DMS153 (cell line): Measurements from ENCODE around the gene CYB561D1.

Experiments
- DNase-seq: peaks from one replicate; lab custom pipeline; 2025; lab: John Stamatoyannopoulos, UW

CYB561D1 gene

GRCh38 chr1:109501644-109502363, 7.9 kb downstream of the CYB561D1 start:
- DNase-seq, result no peak

GRCh38 chr1:109502364-109502851, 8.5 kb downstream of the CYB561D1 start:
- no peak for DNase-seq

- DNase-seq, result no peak
These were observed 10.0 kb downstream of the CYB561D1 start for GRCh38 chr1:109503935-109504334.

GRCh38 chr1:109504974-109505373, 11.1 kb downstream of the CYB561D1 start:
- DNase-seq, result no peak

- no peak for DNase-seq
These were observed 14.3 kb downstream of the CYB561D1 start for GRCh38 chr1:109508001-109508872.

GRCh38 chr1:109508873-109509175, 14.9 kb downstream of the CYB561D1 start:
- no peak for DNase-seq

GRCh38 chr1:109509176-109510134, 15.6 kb downstream of the CYB561D1 start, which contains the start of gene AMIGO1:
Gene AMIGO1, minus strand, starts transcription at chr1:109509727. Its CDS starts 815 bp downstream, at chr1:109508912.
- no peak for DNase-seq

GRCh38 chr1:109513110-109513710, 19.3 kb downstream of the CYB561D1 start:
- no peak for DNase-seq

GRCh38 chr1:109514846-109515245, 21.0 kb downstream of the CYB561D1 start:
- DNase-seq, result no peak

GRCh38 chr1:109516872-109517271, 23.0 kb downstream of the CYB561D1 start:
- DNase-seq, result no peak

GRCh38 chr1:109517337-109517736, 23.4 kb downstream of the CYB561D1 start:
- no peak for DNase-seq

GRCh38 chr1:109521002-109521951, 27.4 kb downstream of the CYB561D1 start:
- no peak for DNase-seq

GRCh38 chr1:109522026-109522425, 28.1 kb downstream of the CYB561D1 start:
- DNase-seq, result no peak

- no peak for DNase-seq
These were observed 29.8 kb downstream of the CYB561D1 start for GRCh38 chr1:109523706-109524105.

GRCh38 chr1:109527098-109527811, 33.4 kb downstream of the CYB561D1 start:
- DNase-seq, result no peak

- no peak for DNase-seq
These were observed 34.2 kb downstream of the CYB561D1 start for GRCh38 chr1:109527846-109528695.

GRCh38 chr1:109528712-109529111, 34.8 kb downstream of the CYB561D1 start:
- DNase-seq, result no peak

- no peak for DNase-seq
These were observed 36.1 kb downstream of the CYB561D1 start for GRCh38 chr1:109529881-109530456.
